MM.1S (cell line): ENCODE measurements around the gene TMCC1.

Experiments used
- DNase-seq: peaks from one replicate; pipeline ENCODE4 v3.0.0-alpha.2; 2015
- H2AFZ ChIP-seq: fragments of 300-600 bp; sonication (generic); 2 replicates; pipeline ENCODE4 v1.6.0; 2016; ENCODE audit warnings: antibody characterized with exemption, low read length
- H3F3A ChIP-seq: fragments of 300-600 bp; sonication (generic); 2 replicates; pipeline ENCODE4 v1.6.1; 2016; ENCODE audit warnings: mild to moderate bottlenecking, antibody characterized with exemption, low read length, moderate library complexity, mixed read lengths; ENCODE audit not compliant: insufficient read depth
- H3K27ac ChIP-seq: fragments of 300-600 bp; sonication (generic); 2 replicates; pipeline ENCODE4 v1.5.1; 2016; ENCODE audit warnings: mild to moderate bottlenecking, low read length
- H3K27me3 ChIP-seq: fragments of 300-600 bp; sonication (generic); replicated peaks from 2 replicates; pipeline ENCODE4 v1.6.0; 2016; ENCODE audit warnings: low read length; ENCODE audit not compliant: insufficient read depth
- H3K36me3 ChIP-seq: fragments of 300-600 bp; sonication (generic); replicated peaks from 2 replicates; pipeline ENCODE4 v1.6.1; 2016; ENCODE audit warnings: mild to moderate bottlenecking, low read length, mixed read lengths; ENCODE audit not compliant: insufficient read depth
- H3K4me1 ChIP-seq: fragments of 300-600 bp; sonication (generic); 2 replicates; pipeline ENCODE4 v1.6.1; 2016; ENCODE audit warnings: low read length, mixed read lengths
- H3K4me2 ChIP-seq: fragments of 300-600 bp; sonication (generic); 2 replicates; pipeline ENCODE4 v1.6.0; 2016; ENCODE audit warnings: low read depth, low read length
- H3K4me3 ChIP-seq: fragments of 300-600 bp; sonication (generic); 2 replicates; pipeline ENCODE4 v1.5.1; 2016; ENCODE audit warnings: low read length, mixed read lengths
- H3K79me2 ChIP-seq: fragments of 300-600 bp; sonication (generic); 2 replicates; pipeline ENCODE4 v1.6.1; 2016; ENCODE audit warnings: mixed run types, low read length, mixed read lengths
- H3K9ac ChIP-seq: fragments of 300-600 bp; sonication (generic); 2 replicates; pipeline ENCODE4 v1.6.1; 2016; ENCODE audit warnings: low read length, mixed read lengths
- H3K9me2 ChIP-seq: fragments of 300-600 bp; sonication (generic); replicated peaks from 2 replicates; pipeline ENCODE4 v1.6.1; 2016; ENCODE audit warnings: mild to moderate bottlenecking, low read length, mixed read lengths; ENCODE audit not compliant: insufficient read depth
- H3K9me3 ChIP-seq: fragments of 300-600 bp; sonication (generic); replicated peaks from 2 replicates; pipeline ENCODE4 v1.6.1; 2016; ENCODE audit warnings: mild to moderate bottlenecking, low read length, mixed read lengths; ENCODE audit not compliant: insufficient read depth
- H4K20me1 ChIP-seq: fragments of 300-600 bp; sonication (generic); 2 replicates; pipeline ENCODE4 v1.6.1; 2016; ENCODE audit warnings: mild to moderate bottlenecking, low read length, moderate library complexity, mixed read lengths; ENCODE audit not compliant: insufficient read depth
- CTCF ChIP-seq: fragments of 300-600 bp; sonication (generic); IDR thresholded peaks from 2 replicates; pipeline ENCODE4 v1.5.1; 2016; ENCODE audit warnings: antibody characterized with exemption, low read length, mixed read lengths
- EZH2 ChIP-seq: fragments of 300-600 bp; sonication (generic); optimal IDR thresholded peaks from 2 replicates; pipeline ENCODE3; 2017; ENCODE audit warnings: low read depth, mild to moderate bottlenecking, antibody characterized with exemption, low read length, mixed read lengths
- EZH2phosphoT487 ChIP-seq: fragments of 300-600 bp; sonication (generic); IDR thresholded peaks from 2 replicates; pipeline ENCODE4 v1.6.1; 2018; ENCODE audit warnings: antibody characterized with exemption, low read length

Gene TMCC1

GRCh38 chr3:129651435-129652202, 241.9 kb downstream of the TMCC1 start:
- no peaks in the 10 kb centered on the region for H3K9me3 ChIP-seq
- H3K9me2 ChIP-seq = no peaks in the 10 kb centered on the region
- H3K36me3 ChIP-seq = no peaks in the 10 kb centered on the region
- no peaks in the 10 kb centered on the region for H3K79me2 ChIP-seq
- H3K27ac ChIP-seq = no peak overlapping the region
- no peak for TF ChIP-seq CTCF
- no peak for TF ChIP-seq EZH2
- no peak overlapping the region for H2AFZ ChIP-seq
- H3K27me3 ChIP-seq = no peaks in the 10 kb centered on the region
- H4K20me1 ChIP-seq = no peaks in the 10 kb centered on the region
- DNase-seq = no peak
- no peak overlapping the region for H3K4me3 ChIP-seq
- H3F3A ChIP-seq = no peaks in the 10 kb centered on the region
- H3K9ac ChIP-seq = no peak overlapping the region
- no peaks in the 10 kb centered on the region for H3K4me1 ChIP-seq
- H3K4me2 ChIP-seq = no peak overlapping the region

- no peaks in the 10 kb centered on the region for H3F3A ChIP-seq
- H3K9ac ChIP-seq = no peak overlapping the region
- peak; percentile 43 for DNase-seq
- no peak overlapping the region for H3K4me2 ChIP-seq
- H3K9me2 ChIP-seq = no peaks in the 10 kb centered on the region
- H3K27me3 ChIP-seq = no peaks in the 10 kb centered on the region
- H3K4me1 ChIP-seq = no peaks in the 10 kb centered on the region
- no peaks in the 10 kb centered on the region for H3K9me3 ChIP-seq
- no peak overlapping the region for H2AFZ ChIP-seq
- H4K20me1 ChIP-seq = no peaks in the 10 kb centered on the region
- H3K4me3 ChIP-seq = no peak overlapping the region
- no peak overlapping the region for H3K27ac ChIP-seq
- no peaks in the 10 kb centered on the region for H3K36me3 ChIP-seq
- H3K79me2 ChIP-seq = no peaks in the 10 kb centered on the region
- peak; percentile 54 for TF ChIP-seq CTCF
- no peak for TF ChIP-seq EZH2phosphoT487
Measured at GRCh38 chr3:129650256-129650872, 243.1 kb downstream of the TMCC1 start.

- DNase-seq = no peak
- no peak overlapping the region for H3K4me2 ChIP-seq
- no peaks in the 10 kb centered on the region for H3K36me3 ChIP-seq
- H3K9ac ChIP-seq = no peak overlapping the region
- no peaks in the 10 kb centered on the region for H3F3A ChIP-seq
- H3K79me2 ChIP-seq = no peaks in the 10 kb centered on the region
- H3K27me3 ChIP-seq = no peaks in the 10 kb centered on the region
- no peaks in the 10 kb centered on the region for H3K9me3 ChIP-seq
- no peak overlapping the region for H2AFZ ChIP-seq
- H3K9me2 ChIP-seq = no peaks in the 10 kb centered on the region
- no peaks in the 10 kb centered on the region for H3K4me1 ChIP-seq
- no peak overlapping the region for H3K4me3 ChIP-seq
- H3K27ac ChIP-seq = no peak overlapping the region
- H4K20me1 ChIP-seq = no peaks in the 10 kb centered on the region
- TF ChIP-seq EZH2 = no peak
- TF ChIP-seq EZH2phosphoT487 = no peak
- TF ChIP-seq CTCF = no peak
Measured at GRCh38 chr3:129648391-129648790, 245.1 kb downstream of the TMCC1 start.
